GM12864 (cell line): ENCODE data around the gene RBBP4.
A peak's percentile ranks its signal among the peaks of the same experiment; 100 is the strongest.
"Not testable (repeated sequence)": the region's sequence is repeated elsewhere in the genome, so short reads cannot be mapped to it uniquely, and the experiment has no call there.

Experiments
- DNase-seq: peaks from one replicate; pipeline ENCODE4 v3.0.0-alpha.2; 2011; ENCODE audit warnings: low read depth
- H3K4me3 ChIP-seq: 2 replicates; pipeline ENCODE4 v1.5.1; 2011; ENCODE audit warnings: mild to moderate bottlenecking, low read depth, low read length, control low read depth
- CTCF ChIP-seq: IDR thresholded peaks from 2 replicates; pipeline ENCODE4 v1.5.1; 2011; ENCODE audit warnings: low read depth, mild to moderate bottlenecking, moderate library complexity, low read length, control low read depth, inconsistent platforms; ENCODE audit errors: missing control alignments

The RBBP4 gene

GRCh38 chr1:32639489-32640075 lies 11.4 kb upstream of the RBBP4 start:
- no peak for TF ChIP-seq CTCF
- H3K4me3 ChIP-seq: no peak overlapping the region
- DNase-seq: no peak

GRCh38 chr1:32642292-32642827 lies 8.6 kb upstream of the RBBP4 start:
- DNase-seq, H3K4me3 ChIP-seq: not testable (repeated sequence)

- no peak for TF ChIP-seq CTCF
- DNase-seq: no peak
- no peak overlapping the region for H3K4me3 ChIP-seq
These were observed 6.6 kb upstream of the RBBP4 start for GRCh38 chr1:32644426-32644825.

GRCh38 chr1:32647308-32648134 lies 3.5 kb upstream of the RBBP4 start:
- TF ChIP-seq CTCF: no peak
- no peak for DNase-seq
- H3K4me3 ChIP-seq: peak overlapping the region; percentile 16; the same call in 1 of the 2 replicates

- H3K4me3 ChIP-seq: peak within 1 kb of the TSS; percentile 96
- no peak for TF ChIP-seq CTCF
- DNase-seq: peak; percentile 94
These were observed 708 bp upstream of the RBBP4 start, which contains the start of gene ZBTB8OS for GRCh38 chr1:32650248-32650751. TSS of gene ZBTB8OS (minus strand) at chr1:32650550. CDS start at chr1:32650529, 21 bp downstream.

- DNase-seq: no peak
- TF ChIP-seq CTCF: no peak
- H3K4me3 ChIP-seq: peak overlapping the region; percentile 57
These were observed 559 bp downstream of the RBBP4 start for GRCh38 chr1:32651461-32652073.
